NCI-H1092 (cell line): Measurements from ENCODE around the gene SPAG8.

Source experiments
- DNase-seq: peaks from one replicate; lab custom pipeline; 2025; lab: John Stamatoyannopoulos, UW

SPAG8 gene

DNA sequence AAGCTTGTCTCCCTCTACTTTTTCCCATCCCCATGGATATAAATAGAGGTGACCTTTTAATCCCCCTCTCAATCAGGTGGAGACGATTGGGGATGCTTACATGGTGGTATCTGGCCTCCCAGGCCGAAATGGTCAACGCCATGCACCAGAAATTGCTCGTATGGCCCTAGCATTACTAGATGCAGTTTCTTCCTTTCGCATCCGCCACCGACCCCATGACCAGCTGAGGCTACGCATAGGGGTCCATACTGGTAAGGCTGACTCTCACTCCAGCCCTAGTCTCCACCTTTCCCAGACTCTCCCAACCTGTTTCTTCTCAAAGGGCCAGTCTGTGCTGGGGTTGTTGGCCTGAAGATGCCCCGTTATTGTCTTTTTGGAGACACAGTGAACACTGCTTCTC, 3.6 kb downstream of the SPAG8 start:
- DNase-seq, result no peak

DNA sequence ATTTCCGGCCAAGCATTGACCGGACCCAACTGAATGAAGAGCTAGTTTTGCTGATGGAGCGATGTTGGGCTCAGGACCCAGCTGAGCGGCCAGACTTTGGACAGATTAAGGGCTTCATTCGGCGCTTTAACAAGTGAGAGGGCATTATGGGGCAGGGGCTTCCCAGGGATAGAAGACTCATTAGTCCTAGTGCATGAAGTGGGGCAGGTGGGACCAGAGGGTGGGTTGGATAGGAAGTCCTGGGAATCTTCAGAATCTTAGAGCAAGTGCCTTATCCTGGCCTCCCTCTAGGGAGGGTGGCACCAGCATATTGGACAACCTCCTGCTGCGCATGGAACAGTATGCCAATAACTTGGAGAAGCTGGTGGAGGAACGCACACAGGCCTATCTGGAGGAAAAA, 6.0 kb downstream of the SPAG8 start:
- DNase-seq, result no peak

DNA sequence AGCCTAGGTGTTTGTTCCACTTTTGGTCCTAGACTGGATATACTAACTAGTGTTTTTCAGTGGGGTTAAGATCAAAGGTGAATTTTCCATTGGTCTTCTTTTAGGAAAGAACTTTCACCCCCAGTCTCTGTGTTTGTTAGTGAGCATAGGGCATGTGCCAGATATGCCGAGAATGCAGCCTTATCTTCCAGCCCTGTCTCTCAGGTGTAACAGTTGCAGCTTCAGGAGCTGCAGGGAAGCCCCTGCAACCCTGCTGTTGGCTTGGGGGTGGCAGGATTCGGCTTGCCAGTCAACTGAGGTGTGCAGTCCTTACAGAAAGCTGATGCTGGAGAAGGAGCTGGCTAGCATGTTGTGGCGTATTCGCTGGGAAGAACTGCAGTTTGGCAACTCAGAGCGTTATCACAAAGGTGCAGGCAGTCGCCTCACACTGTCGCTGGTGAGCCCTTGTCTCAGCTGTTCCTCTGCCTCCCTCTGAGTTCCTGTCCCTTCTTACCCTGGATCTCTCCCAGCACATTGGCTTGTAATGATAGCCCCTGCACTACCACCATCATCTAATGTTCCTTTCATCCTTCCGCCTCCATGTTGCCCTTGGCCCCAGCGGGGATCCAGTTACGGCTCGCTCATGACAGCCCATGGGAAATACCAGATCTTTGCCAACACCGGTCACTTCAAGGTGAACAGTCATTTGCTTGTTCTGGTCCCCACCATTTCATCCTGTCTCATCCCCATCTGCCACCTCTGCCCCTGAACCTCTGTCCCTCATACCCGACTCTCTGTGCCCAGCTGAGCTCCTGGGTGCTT, 10.5 kb downstream of the SPAG8 start:
- DNase-seq, result no peak

GRCh38 chr9:35800530-35800929, 11.5 kb downstream of the SPAG8 start:
- no peak for DNase-seq

- DNase-seq, result no peak
These were observed 13.2 kb downstream of the SPAG8 start for GRCh38 chr9:35798658-35799374.

GRCh38 chr9:35797311-35798109, 14.6 kb downstream of the SPAG8 start:
- no peak for DNase-seq

- no peak for DNase-seq
These were observed 16.4 kb downstream of the SPAG8 start for GRCh38 chr9:35795695-35796094.

DNA sequence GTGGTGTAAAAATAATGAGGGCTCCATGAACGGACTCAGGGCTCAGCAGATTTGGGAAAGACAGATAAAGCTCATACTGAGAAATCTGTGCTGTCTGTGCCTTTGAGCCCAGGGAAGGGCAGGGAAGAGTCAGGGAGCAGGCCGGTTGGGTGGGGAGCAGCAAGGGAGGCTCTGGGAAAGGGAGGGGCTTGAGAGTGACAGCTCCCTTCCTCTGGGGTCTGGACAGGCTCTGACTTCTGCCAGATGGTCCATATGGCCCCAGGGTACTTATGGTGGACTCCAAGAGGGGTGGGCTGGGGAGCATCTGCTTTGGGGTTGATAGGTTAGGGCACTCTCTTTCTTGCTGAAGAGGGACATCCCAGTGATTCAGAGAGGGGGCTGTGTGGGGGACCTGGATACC, 18.6 kb downstream of the SPAG8 start:
- no peak for DNase-seq

DNA sequence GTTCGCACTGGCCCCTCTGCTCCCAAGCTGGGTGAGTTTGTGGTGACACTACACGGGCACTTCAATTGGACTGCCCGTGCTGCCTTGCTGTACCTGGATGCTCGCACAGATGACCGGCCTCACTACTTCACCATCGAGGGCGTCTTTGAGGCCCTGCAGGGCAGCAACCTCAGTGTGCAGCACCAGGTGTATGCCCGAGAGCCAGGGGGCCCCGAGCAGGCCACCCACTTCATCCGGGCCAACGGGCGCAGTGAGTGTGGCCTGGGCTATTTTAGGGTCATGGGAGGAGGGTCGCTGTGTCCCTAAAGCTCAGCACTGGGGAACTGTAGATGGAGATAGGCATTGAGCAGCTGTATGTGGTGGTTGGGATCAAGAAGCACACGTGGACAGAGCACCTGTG, 19.2 kb downstream of the SPAG8 start:
- DNase-seq, result no peak

GRCh38 chr9:35792024-35792813, 19.8 kb downstream of the SPAG8 start:
- no peak for DNase-seq

DNA sequence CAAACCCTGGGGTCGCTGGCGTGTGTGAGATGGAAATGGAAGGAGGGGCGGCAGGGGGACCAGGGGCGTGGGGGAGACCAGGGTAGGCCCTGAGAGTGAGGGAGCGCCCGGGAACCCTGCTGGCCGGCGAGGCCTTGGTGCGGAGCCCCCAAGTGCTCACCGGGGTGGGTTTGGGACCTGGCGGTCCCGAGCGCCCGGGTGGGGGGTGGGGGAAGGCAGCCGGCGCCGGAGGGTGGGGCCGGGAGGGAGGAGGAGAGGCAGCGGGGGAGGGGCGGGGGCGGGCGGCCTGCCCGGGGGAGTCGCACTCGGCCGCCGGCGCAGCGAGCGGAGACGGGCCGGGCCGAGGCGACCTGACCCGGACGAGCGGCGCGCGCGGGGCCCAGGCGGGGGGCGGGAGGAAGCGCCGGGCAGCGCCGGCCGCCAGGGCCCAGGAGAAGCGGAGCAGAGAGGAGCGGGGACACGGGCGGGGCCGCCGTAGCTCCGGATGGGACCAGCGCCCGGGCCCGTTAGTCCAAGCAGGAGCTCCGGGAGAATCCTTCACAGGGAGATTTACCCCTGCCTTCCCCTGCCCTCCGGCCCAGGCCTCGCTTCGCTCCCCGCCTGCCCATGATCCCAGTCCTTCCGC, 20.7 kb downstream of the SPAG8 start, which contains the start of gene NPR2:
Gene NPR2 (plus strand): TSS at position 295 of the 625 bp plus-strand sequence. CDS start 818 bp downstream, outside the sequence.
- DNase-seq, result no peak

- peak; percentile 66 for DNase-seq
These were observed 21.4 kb downstream of the SPAG8 start for GRCh38 chr9:35790385-35791296.

DNA sequence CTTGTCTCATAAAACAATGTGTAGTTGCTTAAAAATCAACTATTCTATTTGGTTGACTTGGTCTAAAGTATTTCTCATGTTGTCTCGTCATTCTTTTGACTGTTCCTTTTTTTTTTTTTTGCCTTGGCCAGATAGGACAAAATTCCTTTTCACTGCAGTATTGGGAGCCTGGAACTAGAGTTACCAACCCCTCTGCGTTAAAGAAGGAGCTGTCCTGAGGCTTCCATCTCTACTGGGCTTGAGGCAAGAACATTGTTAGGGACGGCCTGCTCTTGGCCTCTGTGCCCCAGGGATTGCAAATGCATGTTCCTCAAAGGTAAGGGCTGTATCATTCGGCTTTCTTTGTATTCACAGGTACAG, 22.1 kb downstream of the SPAG8 start:
- DNase-seq, result no peak

DNA sequence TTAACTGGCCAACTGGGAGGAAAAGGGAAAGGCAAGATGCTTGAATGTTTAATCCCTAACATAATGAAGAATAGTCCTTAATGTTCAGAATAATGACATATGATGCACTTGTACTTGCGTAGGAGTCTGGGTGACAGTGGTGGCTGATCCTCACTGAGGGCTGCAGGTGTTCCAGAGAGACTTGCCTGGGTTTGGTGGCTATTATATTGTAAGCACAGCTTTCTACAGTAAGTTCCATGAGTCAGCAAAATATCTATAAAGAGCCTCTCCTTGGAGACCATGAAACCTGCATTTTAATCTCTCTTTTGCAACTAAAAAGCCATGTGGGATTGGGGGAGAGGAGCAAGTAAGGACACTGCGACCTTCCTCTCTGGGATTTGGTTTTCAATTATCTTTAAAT, 22.5 kb downstream of the SPAG8 start:
- DNase-seq, result no peak

DNA sequence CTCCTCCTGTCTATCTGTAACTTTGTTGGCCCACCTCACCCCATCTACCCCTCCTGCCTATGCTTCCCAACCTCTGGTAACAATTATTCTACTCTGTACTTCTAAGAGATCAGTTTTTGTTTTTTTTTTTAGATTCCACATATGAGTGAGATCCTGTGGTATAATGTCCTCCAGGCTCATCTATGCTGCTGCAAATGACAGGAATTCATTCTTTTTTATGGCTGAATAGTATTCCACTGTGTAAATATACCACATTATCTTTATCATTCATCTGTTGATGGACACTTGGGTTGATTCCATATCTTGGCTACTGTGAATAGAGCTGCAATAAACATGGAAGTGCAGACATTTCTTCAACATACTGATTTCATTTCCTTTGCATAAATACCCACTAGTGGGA, 28.6 kb downstream of the SPAG8 start:
- DNase-seq, result no peak

DNA sequence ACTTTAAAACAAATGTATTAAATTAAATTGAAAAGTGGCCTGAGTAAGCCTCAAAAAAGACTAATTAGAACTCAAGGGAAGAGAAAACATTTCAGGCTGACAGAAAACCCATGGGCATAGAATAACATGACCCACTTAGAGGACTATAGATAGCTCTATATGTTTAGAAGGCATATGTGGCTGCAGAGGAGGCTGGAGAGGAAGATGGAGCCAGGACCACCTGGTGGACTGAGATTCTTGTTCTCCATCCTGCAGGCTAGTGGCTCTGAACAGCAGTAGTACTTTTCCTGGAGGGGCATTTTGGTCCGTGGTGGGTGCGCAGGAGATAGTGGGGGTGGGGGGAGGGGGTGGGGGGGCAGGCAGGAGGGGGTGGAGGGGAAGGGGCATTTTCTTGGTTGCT, 31.0 kb downstream of the SPAG8 start:
- no peak for DNase-seq

DNA sequence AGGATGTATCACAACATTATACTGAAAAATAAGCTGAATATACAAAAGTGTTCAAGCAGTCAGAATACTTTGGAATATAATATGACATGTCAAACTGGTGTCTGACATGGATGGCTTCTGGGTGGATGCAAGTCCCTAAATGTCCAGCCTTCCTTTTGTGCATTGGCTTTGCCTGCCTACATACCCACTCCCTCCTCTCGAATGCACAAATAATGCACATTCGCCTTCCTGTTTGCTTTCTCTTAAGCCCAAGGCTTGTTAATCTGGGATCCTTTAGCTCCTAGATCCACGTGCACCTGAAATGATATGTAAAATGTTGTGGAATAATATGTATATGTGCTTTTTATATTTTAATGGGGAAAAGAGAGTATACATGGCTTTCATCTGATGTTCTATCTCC, 33.6 kb downstream of the SPAG8 start:
- DNase-seq, result no peak

GRCh38 chr9:35776018-35776417, 36.0 kb downstream of the SPAG8 start:
- peak; percentile 93 for DNase-seq

DNA sequence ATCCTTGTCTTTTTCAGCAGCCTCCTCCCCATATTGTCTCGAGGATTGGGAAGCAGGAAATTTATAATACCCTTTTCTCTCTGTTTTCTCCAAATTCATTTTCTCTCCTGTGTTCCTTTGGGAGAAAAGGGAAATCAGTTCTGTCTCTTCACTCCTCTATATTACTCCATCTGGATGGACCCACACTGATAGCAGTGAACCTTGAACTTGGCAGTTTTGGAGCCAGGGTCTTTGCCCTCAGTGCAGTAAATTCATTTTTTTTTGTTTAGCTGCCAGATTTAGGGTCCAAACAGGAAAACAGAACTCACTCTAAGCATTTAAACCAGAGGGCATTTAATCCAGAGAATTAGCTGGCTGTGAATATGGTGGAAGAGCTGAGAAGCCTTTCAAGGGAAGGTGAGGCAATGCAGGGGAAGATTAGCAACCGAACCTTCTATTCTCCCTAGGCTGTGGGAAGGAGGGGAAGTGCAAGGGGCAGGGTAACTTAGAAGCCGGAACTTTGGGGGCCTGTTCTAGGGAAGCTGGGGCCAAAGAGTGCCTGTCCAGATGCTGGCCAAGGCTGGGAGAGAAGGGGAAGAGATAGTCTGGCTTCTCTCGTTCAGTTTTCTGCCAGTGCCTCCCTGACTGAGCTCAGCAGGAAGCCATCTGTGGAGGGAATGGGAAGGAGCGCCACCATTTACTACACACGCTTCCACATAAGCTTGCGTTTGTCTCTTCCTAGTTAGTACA, 37.0 kb downstream of the SPAG8 start:
- peak; percentile 41 for DNase-seq

GRCh38 chr9:35771943-35772342, 40.1 kb downstream of the SPAG8 start:
- DNase-seq, result no peak
